NT2/D1 (cell line): ENCODE measurements around the gene CCDC171.

Experiments used
- SUZ12 ChIP-seq: IDR thresholded peaks from 2 replicates; pipeline ENCODE4 v1.6.1; 2011; ENCODE audit not compliant: insufficient read length, insufficient read depth; ENCODE audit errors: extremely low read depth
- YY1 ChIP-seq: IDR thresholded peaks from 2 replicates; pipeline ENCODE4 v1.6.1; 2011; ENCODE audit not compliant: insufficient read length, insufficient read depth
- ZNF274 ChIP-seq: IDR thresholded peaks from 2 replicates; pipeline ENCODE4 v1.6.1; 2011; ENCODE audit warnings: mild to moderate bottlenecking, low read depth, low read length

GRCh38 chr9:15552636-15553527 is at the start of gene CCDC171:
- no peak for TF ChIP-seq YY1
- no peak for TF ChIP-seq ZNF274
- TF ChIP-seq SUZ12 = no peak
